Tibial nerve (tissue), 4 donors: ENCODE results near the gene KIF1A. TPM values are rescaled to one million over a fixed set of nuclear protein-coding genes. Genes with fewer than 3 reads are reported as not detected.

Experiments used
- DNase-seq, 2 donors: peaks; one replicate each; pipeline ENCODE4 v3.0.0-alpha.2; 2019; ENCODE audit warnings: low spot score in 2 of 2
- H3K27ac ChIP-seq, 4 donors: fragments of 200-600 bp; sonication (generic) in 3 of 4; one replicate each; pipeline ENCODE4 v1.5.1; 2017 to 2019; ENCODE audit warnings: mild to moderate bottlenecking in 1 of 4
- H3K27me3 ChIP-seq, 2 donors: fragments of 200-600 bp; sonication (generic) in 1 of 2; one replicate each; pipeline versions ENCODE4 v1.5.1 to v1.6.0; 2017 to 2019
- H3K36me3 ChIP-seq, 3 donors: fragments of 200-600 bp; sonication (generic); one replicate each; pipeline ENCODE4 v1.5.1; 2018 to 2019
- H3K4me1 ChIP-seq, 4 donors: fragments of 200-600 bp; sonication (generic) in 3 of 4; one replicate each; pipeline ENCODE4 v1.5.1; 2017 to 2019
- H3K4me3 ChIP-seq, 4 donors: fragments of 200-600 bp; sonication (generic) in 3 of 4; one replicate each; pipeline ENCODE4 v1.5.1; 2017 to 2019; ENCODE audit warnings: mild to moderate bottlenecking in 1 of 4, moderate library complexity in 1 of 4
- H3K9me3 ChIP-seq, 4 donors: fragments of 200-600 bp; sonication (generic) in 3 of 4; one replicate each; pipeline ENCODE4 v1.5.1; 2017 to 2019
- CTCF ChIP-seq, 5 experiments: fragments of 200-600 bp in 3 of 5; fragments of 450-650 bp in 2 of 5; sonication (generic) in 3 of 5; IDR thresholded peaks; one replicate each; pipeline ENCODE4 v1.5.1; 2016 to 2019; ENCODE audit warnings: antibody characterized with exemption in 5 of 5, mild to moderate bottlenecking in 3 of 5, moderate library complexity in 2 of 5
- EP300 ChIP-seq, 2 donors: sonication (generic); formaldehyde crosslinking; IDR thresholded peaks; one replicate each; pipeline ENCODE4 v1.6.1; 2017; ENCODE audit warnings: antibody characterized with exemption in 2 of 2, mild to moderate bottlenecking in 1 of 2
- POLR2A ChIP-seq, 2 donors: fragments of 450-650 bp; IDR thresholded peaks; one replicate each; pipeline ENCODE4 v1.6.1; 2017; ENCODE audit warnings: antibody characterized with exemption in 2 of 2, mild to moderate bottlenecking in 2 of 2, moderate library complexity in 2 of 2
- WGBS, 2 donors: methylation state at CpG; one replicate each; pipeline ENCODE4 v1.1.5; 2018; 5-methylcytosine and 5-hydroxymethylcytosine counted together
- total RNA-seq, 4 donors: library from RNA; depleted of rRNA; stranded (reverse); fragments of >200 nt; gene quantifications; one replicate each; pipeline ENCODE4 v1.1.0, GENCODE V29; 2016

Gene KIF1A
- total RNA-seq, 4 donors from 2014 or later = 31.9 to 82.2 (median 45.3) TPM

GRCh38 chr2:240711701-240712100, 108.3 kb downstream of the KIF1A start:
- Histone ChIP-seq H3K27me3 (peaks cover 0 to 24% of the 10 kb centered on the region in 2 donors), H3K27ac (no peak overlapping the region), H3K4me1 (no peaks in the 10 kb centered on the region), H3K36me3 (no peaks in the 10 kb centered on the region), H3K9me3 (no peaks in the 10 kb centered on the region), H3K4me3 (no peak overlapping the region)
- no peak for TF ChIP-seq POLR2A (IDR thresholded peaks at IDR 0.05)
- TF ChIP-seq CTCF (IDR thresholded peaks at IDR 0.05) = no peak
- DNase-seq = no peak
- 74 to 78% methylated on average over 4 to 5 of the region's 5 CpGs for WGBS, 2 donors

DNA sequence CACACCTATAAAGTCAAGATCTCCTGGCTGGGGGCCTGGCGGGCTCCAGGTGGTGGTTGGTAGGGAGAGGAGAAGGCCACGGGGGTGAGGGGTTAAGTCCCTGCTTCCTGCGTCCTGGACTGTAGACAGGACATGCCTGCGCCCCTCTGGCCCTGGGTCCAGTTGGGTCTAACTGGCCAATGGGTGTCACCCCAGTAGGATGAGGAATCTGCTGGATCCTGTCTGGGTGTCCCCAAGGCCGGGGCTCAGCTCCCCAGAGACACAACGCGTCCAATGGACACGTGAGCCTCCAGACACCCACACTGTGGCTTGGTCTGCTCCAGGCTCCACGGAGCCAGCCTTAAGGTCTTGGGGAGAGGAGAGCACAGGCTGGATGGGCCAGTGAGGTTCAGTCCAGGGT, 108.7 kb downstream of the KIF1A start:
- no peaks in the 10 kb centered on the region for H3K4me1 ChIP-seq
- H3K36me3 ChIP-seq = no peaks in the 10 kb centered on the region
- H3K4me3 ChIP-seq = no peak overlapping the region
- H3K9me3 ChIP-seq = no peaks in the 10 kb centered on the region
- WGBS, 2 donors = 79 to 82% methylated on average over 6 to 8 of the region's 9 CpGs
- peaks cover 0 to 24% of the 10 kb centered on the region in 2 donors for H3K27me3 ChIP-seq
- no peak overlapping the region for H3K27ac ChIP-seq
- TF ChIP-seq EP300 (IDR thresholded peaks at IDR 0.05) (no peak), POLR2A (IDR thresholded peaks at IDR 0.05) (no peak), CTCF (IDR thresholded peaks at IDR 0.05) (no peak)
- DNase-seq = no peak

GRCh38 chr2:240708457-240708856, 111.6 kb downstream of the KIF1A start:
- 68 to 70% methylated on average over 7 of the region's 7 CpGs for WGBS, 2 donors
- Histone ChIP-seq H3K36me3 (no peaks in the 10 kb centered on the region), H3K9me3 (no peaks in the 10 kb centered on the region), H3K27ac (no peak overlapping the region), H3K4me3 (no peak overlapping the region), H3K27me3 (peaks cover 0 to 43% of the 10 kb centered on the region in 2 donors), H3K4me1 (no peaks in the 10 kb centered on the region)
- no peak for DNase-seq
- no peak for TF ChIP-seq EP300 (IDR thresholded peaks at IDR 0.05)
- TF ChIP-seq CTCF (IDR thresholded peaks at IDR 0.05) = no peak
- TF ChIP-seq POLR2A (IDR thresholded peaks at IDR 0.05) = no peak

DNA sequence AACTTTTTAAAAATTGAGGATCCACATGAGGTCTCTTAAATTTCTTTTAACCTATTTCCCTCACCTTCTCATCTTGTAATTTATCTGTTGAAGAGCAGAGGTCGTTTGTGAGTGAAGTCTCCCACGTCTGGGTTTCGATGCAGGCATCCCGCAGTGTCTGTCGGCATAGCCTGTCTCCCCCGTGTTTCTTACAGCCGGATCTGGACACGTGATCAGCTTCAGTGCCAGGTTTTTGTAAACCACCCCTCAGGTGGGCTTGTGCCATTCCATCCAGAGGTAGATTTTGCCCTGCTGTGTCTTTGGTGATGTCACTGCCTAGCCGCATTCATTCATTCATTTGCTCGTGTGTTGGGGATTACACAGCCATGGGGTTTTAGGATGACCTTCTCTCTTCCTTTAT, 112.2 kb downstream of the KIF1A start:
- WGBS, 2 donors = 69 to 71% methylated on average over 10 of the region's 10 CpGs
- peaks cover 0 to 49% of the 10 kb centered on the region in 2 donors for H3K27me3 ChIP-seq
- no peak for DNase-seq
- H3K4me3 ChIP-seq = no peak overlapping the region
- no peaks in the 10 kb centered on the region for H3K36me3 ChIP-seq
- no peak for TF ChIP-seq CTCF (IDR thresholded peaks at IDR 0.05)
- TF ChIP-seq EP300 (IDR thresholded peaks at IDR 0.05) = no peak
- no peak for TF ChIP-seq POLR2A (IDR thresholded peaks at IDR 0.05)
- no peak overlapping the region for H3K27ac ChIP-seq
- H3K9me3 ChIP-seq = no peaks in the 10 kb centered on the region
- no peaks in the 10 kb centered on the region for H3K4me1 ChIP-seq

DNA sequence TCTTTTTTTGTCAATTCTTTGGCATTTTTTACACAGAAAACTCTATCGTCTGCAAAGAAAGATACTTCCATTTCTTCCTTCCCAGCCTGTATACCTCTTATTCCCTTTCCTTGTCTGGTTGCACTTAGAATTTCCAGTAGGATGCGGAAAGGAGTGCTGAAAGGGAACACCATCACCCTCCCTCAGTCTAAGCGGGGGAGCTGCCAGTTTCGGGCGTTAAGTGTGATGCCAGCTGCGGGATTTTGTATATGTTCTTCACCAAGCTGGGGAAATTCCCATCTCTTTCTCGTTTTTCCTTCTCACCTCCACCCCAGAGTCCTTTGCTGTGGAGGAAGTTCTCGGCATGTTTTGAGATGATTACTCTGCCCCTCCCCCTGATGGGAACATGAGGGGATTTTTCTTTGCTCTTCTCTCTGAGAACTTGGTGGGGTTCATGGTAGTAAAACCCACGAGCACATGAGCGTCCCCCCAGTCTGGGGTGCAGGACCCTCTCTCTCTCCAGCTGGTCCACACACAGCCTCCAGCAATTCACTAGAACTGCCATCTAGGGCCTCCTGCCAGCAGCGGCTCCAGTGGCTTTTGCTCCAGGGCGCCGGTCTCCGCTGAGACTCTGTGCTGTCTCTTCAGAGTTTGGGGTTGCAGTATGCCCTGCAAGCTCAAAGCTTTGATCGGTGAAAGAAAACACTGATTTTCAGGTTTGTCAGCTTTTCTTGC, 112.8 kb downstream of the KIF1A start:
- peaks cover 0 to 49% of the 10 kb centered on the region in 2 donors for H3K27me3 ChIP-seq
- DNase-seq = no peak
- no peaks in the 10 kb centered on the region for H3K4me1 ChIP-seq
- TF ChIP-seq CTCF (IDR thresholded peaks at IDR 0.05) (no peak), EP300 (IDR thresholded peaks at IDR 0.05) (no peak), POLR2A (IDR thresholded peaks at IDR 0.05) (no peak)
- H3K9me3 ChIP-seq = no peaks in the 10 kb centered on the region
- no peaks in the 10 kb centered on the region for H3K36me3 ChIP-seq
- no peak overlapping the region for H3K4me3 ChIP-seq
- H3K27ac ChIP-seq = no peak overlapping the region
- WGBS, 2 donors = 61 to 66% methylated on average over 15 of the region's 15 CpGs
